Inferior parietal cortex (tissue), 1 donor: Measurements from ENCODE around the gene PRKCA.
"Not testable (repeated sequence)": the region's sequence is repeated elsewhere in the genome, so short reads cannot be mapped to it uniquely, and the experiment has no call there.

ENCODE experiments used
- DNase-seq: peaks from one replicate; pipeline ENCODE4 v3.0.0-alpha.2; 2016; ENCODE audit errors: extremely low spot score

Gene PRKCA

GRCh38 chr17:66301864-66302741 is at the start of gene PRKCA:
Gene PRKCA (plus strand): TSS chr17:66302613.
- DNase-seq, result peak; percentile 60

- not testable (repeated sequence) for DNase-seq
Observed at GRCh38 chr17:66253458-66253857, 49.0 kb upstream of the PRKCA start.

GRCh38 chr17:66255112-66255511 is 47.3 kb upstream of the PRKCA start:
- DNase-seq, result peak; percentile 90

GRCh38 chr17:66255527-66255971 is 46.9 kb upstream of the PRKCA start:
- DNase-seq, result no peak

DNA sequence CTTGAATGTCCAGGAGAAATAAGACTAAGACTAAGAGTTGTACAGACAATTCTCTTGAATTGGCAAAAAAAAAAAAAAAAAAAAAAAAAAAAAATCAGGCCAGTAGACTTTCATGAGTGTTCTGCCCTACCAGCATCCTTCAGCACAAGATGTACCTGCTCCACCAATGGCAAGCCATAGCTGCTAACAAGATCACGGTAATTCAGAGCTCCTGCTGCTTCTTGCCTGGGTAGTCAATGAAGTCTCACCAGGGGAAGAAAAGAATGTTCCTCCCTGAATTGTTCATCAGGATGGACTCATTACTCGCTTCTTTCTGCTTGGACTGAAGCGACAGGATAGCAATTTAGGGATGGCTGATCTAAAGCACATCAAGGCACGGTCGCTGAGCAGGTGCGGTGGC is 42.1 kb upstream of the PRKCA start:
- DNase-seq, result no peak

DNA sequence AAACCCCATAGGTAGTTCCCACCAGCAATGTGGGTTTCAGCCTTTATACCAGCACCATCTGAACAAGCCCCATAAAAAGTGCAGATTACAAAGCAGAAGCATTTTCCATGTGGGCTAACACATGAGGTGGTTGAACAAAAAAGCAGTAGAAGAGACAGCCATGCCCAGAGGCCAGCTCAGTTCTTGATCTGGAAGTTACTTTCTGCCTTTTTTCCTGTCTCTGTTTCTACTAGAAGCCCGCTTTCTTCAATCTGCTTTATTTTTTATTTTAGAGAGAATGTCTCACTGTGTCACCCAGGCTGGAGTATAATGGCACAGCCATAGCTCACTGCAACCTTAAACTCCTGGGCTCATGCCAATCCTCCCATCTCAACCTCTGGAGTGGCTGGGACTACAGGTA is 41.7 kb upstream of the PRKCA start:
- no peak for DNase-seq

- no peak for DNase-seq
Observed at GRCh38 chr17:66262767-66263166, 39.6 kb upstream of the PRKCA start.

- no peak for DNase-seq
Observed at GRCh38 chr17:66264696-66265095, 37.7 kb upstream of the PRKCA start.

DNA sequence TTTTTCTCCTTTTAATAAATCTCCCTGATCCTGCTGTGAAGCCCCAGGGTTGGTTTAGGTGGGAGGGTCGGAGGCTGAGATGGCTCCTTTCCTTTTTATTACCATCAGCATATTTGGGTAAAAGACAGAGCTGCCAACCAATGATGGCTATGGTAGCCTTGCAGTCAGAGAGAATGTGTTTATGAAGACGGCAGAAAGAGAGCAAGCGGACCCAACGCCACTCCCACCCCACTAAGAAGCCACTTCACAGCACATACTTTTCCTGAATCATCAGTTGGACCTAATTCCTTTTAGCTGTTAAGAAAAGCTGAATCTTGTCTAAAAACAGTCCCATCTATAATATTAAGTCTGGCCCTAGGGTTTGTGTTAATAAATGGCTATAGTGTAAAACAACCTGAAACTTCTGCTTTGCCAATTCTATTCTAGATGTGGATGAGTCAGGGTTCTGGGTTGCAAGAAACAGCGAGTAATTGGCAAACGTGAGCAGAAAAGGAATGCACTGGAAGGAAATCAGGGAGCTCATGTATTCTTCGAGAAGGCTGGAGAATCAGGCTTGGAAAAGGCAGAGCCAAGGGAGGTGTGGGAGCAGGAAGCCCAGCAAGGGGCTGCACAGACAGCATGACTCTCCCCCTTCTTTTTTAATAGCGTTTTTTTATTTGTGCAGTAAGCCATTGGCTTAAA is 34.0 kb upstream of the PRKCA start:
- DNase-seq, result peak; percentile 29

GRCh38 chr17:66270106-66270505 is 32.3 kb upstream of the PRKCA start:
- DNase-seq, result no peak

DNA sequence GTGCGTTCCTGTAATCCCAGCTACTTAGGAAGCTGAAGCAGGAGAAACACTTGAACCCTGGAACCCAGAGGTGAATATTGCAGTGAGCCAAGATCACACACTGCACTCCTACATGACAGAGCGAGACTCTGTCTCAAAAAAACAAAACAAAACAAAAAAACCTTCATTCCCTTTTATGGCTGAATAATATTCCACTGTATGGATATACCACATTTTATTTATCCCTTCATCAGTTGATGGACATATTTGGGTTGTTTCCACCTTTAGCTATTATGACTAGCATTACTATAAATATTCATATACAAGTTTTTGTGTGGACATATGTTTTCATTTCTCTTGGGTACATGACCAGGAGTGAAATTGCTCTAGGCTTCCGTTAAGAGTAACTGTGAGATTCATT is 30.9 kb upstream of the PRKCA start:
- no peak for DNase-seq

GRCh38 chr17:66272811-66273585 is 29.4 kb upstream of the PRKCA start:
- DNase-seq, result no peak

DNA sequence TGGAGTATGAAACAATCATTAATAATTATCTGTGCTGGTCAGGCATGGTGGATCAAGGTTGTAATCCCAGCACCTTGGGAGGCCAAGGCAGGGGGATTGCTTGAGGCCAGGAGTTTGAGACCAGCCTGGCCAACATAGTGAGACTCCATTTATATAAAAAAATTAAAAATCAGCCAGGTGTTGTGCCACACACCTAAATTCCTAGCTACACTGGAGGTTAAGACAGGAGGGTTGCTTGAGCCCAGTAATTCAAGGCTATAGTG is 28.9 kb upstream of the PRKCA start:
- no peak for DNase-seq

DNA sequence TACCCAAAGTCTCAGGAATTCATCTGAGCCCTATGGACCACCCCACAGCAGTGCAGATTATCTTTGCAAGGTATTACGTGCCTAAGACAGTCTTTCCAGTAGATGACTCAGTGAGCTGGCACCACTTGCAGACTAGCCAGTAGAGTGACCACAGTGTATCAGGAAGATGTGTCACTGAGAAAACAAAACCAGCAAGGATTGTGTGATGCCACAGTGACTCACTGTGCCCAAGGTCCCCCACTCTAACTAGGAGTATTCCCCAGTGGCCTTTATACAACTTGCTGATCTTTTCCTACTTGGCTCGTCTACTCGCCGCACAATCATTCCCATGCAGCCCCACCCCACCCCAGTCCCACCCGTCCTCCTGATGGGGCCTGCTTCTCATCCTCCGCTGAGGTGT is 26.8 kb upstream of the PRKCA start:
- DNase-seq, result no peak

DNA sequence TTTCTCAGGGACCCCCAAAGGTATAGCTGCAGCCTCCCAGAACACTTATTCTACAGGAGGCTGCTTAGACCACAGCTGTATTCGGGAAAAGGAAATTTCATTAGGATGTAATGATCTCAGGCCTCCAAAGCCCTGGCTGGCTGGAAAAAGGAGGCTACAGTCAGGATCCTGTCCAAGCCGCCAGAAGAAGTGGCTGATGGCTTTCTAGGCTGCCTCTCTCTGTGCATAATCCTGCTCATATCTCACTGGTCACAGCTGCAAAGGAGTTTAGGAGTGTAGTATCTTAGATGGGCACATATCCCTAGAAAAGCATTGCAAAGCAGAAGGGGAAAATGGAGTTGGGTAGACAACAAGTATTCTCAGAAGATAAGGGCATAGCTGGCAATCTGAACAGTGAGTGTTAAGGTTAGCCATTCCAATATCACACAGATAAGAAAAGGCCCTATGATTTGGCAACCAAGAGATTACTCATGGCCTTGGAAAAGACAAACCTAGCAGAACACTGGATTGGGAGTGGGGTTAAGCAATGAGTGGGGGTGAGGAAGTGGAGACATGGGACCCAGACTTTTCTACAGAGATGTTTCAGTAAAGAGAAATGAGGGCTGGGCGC is 26.0 kb upstream of the PRKCA start:
- no peak for DNase-seq

DNA sequence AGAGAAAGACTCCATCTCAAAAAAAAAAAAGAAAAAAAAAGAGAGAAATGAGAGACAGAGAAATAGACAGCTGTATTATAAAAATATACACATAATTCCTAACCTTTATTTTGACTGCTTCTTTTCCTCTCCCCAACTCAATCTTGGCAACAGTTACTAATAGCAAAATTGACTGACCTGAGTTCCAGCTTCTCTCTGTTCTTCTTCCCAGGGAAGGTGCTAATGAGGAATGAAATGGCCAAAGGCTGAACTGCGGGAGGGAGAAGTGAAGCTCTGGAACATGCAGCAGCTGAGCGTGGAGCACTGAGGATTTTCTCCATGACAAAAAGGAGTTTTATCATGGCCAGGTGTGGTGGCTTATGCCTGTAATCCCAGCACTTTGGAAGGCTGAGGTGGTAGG is 25.2 kb upstream of the PRKCA start:
- DNase-seq, result no peak

DNA sequence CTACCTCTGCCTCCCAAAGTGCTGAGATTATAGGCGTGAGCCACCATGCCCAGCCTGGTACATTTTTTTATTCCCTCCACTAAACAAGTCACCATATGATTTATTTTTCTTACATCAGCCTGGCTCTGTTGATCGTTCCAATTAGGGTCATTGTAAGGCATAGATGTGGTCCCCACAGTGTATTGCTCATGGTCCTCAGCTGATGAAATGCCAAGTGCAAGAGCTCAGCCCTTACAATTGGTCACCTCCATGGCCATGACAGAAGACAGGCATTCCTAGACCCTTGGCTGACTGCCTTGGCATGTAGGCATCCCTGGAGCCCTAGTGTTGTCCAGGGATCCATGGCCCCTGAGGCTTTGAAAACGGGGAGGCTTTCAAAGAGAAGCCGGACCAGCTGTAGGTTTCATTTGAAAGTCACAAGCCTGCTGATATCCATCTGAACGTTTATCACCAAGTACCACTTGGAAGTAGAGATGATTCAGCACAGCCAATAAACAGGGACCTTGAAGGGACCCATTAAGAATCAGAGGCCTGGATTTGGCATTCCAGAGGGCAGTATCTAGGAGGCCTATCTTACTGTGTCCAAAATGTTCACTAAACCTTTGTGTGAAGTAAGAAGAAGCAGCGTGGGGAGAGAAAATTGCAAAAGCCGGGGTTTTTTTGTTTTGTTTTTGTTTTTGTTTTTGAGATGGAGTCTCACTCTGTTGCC is 20.6 kb upstream of the PRKCA start:
- DNase-seq, result no peak

- no peak for DNase-seq
Observed at GRCh38 chr17:66283296-66283934, 19.0 kb upstream of the PRKCA start.

DNA sequence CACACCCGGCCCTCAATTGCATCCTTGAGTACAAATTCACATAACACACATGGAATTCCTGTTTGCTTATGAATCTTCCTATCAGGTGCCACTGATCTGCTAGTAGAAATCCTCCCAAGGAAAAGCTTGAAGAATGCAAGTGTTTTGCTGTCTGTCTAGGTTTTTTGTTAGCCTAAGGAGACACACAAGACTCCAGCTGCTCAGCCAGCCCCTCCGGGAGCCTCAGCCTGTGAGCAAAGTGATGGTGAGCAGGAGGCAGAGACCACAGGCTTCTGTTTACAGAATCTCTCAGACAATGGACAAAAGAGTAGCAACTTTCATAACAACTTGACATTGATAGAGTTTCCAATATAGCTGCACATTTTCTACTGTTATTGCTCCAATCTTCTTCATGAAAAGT is 18.4 kb upstream of the PRKCA start:
- no peak for DNase-seq

DNA sequence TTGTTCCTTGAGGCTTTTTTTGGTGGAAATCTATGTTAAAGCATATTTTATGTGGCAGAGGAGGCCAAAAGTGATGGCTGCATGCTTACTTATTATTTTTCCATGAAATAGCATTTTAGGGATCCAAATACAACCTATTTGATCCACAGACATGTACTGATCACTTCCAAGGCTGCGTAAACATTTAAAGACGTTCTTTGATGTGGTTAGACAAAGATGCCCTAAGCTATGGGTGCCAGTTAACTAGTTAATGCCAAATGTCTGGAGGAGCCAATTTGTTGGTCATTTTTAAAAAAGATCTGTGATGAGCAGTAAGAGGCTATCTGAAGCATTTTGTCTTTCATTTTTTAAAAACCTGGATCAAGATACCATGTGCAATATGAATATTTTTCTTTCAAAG is 17.3 kb upstream of the PRKCA start:
- no peak for DNase-seq

DNA sequence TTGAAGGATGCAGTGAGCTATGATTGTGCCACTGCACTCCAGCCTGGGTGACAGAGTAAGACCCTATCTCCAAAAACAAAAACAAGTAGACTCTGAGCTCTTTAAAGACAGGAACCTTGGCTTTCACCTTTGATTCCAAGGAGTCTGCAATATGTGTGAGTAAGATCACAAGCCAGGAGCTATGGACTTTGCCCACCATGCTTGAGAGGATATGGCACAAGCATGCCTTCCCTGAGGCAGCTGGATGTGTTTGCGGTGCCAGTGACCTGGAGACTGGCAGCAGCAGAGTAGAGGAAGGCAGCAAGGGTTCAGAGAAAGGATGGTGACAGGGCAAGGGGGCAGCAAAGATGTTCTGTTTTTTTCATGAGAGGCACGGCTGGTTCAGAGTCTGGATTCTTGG is 14.5 kb upstream of the PRKCA start:
- DNase-seq, result no peak
